Stimulated activated CD8-positive, alpha-beta memory T cell treated with anti-CD3 and anti-CD28 coated beads, Interleukin-7, amount 100 ng/mL, for 24 hours (primary cell): ENCODE data around the gene TAS2R41.
"Not testable (repeated sequence)": the region's sequence is repeated elsewhere in the genome, so short reads cannot be mapped to it uniquely, and the experiment has no call there.

Experiments used
- DNase-seq: peaks from one replicate; pipeline ENCODE4 v3.0.0-alpha.2; 2020; ENCODE audit warnings: low read depth

Gene TAS2R41

DNA sequence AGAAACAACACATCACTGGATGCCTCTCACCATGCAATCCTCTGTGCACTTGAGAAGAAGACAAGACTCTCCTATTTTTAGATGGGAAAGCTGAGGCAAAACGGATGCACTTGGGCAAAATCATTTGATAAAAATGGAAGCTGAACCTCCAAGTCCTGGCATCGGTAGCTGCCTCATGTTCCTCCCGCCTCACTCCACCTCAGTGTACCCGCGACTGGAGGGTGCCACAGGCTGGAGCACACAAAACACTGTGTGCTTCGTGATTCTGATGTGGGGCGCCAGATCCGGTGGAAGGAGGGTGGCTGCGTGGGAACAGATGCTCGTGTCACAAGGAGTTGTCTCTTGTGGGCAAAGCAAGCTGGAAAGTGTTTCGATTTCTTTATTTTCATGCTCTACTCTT is 41.3 kb downstream of the TAS2R41 start:
- DNase-seq = no peak

DNA sequence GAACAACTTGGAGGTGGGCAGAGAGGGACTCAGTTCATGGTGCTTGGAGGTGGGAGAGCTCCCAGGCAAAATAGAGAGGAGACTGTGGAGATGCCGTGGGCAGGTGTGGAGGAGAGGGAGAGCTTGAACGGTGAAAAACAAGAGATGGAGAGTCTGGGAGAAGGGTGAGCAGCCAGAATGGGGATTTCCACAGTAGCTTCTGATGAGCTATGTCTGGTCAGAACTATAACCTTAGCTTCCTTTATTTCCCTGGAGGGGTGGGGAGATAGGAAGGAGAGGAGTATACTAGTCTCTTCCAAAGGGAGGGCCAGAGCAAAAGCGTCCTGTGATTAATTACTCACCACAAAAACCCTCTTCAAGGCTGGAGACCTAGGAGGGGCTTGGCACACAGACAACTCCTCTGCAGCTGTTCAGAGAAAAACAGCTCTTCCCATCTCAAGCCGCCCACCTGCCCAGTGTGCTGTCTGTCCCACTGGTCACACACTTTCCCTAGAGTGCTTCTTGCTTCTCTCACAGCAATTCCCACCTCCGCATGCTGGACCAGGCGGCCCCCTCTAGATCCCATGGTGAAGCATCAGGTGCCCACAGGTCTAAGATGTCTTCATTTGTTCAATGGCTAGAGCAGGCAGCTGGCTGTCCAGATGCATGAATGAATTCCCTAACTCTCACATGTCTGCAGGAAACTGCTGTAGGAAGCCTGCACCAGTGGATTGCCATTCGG is 41.9 kb downstream of the TAS2R41 start:
- DNase-seq = no peak

DNA sequence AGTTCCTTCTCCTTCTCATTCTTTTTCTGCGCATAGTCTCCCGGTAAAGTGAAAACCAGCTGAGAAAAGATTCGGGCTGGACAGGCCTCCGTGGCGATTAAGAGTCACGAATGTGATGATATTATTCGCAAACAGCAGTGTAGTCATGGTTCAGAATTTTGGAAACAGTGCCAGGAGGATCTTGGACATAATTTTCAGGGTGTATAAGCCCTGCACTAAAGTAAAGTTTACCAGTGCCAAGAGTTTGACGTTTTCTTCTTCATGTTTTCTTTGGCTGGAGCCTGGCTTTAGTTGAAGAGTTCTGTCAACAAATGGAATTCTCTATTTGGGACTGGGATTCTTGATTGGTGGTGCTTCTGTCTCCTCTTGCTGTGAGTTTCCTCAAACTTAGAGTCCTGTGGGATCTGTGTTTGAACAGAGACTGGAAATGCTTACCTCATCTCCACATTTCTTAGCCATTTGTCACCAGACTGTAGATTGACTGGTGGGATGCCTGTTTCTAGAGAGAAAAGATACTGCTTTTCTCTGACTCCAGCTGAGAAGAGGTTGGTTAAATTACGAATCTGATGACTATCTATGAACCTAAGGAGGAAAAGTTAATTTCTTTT is 44.7 kb downstream of the TAS2R41 start:
- not testable (repeated sequence) for DNase-seq
